ENCODE measurements around the gene RFX1. TPM values are rescaled to one million over a fixed set of nuclear protein-coding genes. Genes with fewer than 3 reads are reported as not detected.
"Not testable (repeated sequence)": the region's sequence is repeated elsewhere in the genome, so short reads cannot be mapped to it uniquely, and the experiment has no call there.

Gene RFX1
- total RNA-seq, 1 donor from 2014 or later, result 4.2 TPM

GRCh38 chr19:13923194-13923987 lies 82.7 kb downstream of the RFX1 start:
- H3K4me3 ChIP-seq (ENCODE audit: low read depth, low read length), result no peak overlapping the region
- no peak for TF ChIP-seq CTCF (conservative IDR thresholded peaks at IDR 0.05; ENCODE audit: low read depth, low read length)
- DNase-seq (ENCODE audit: low read depth), result no peak

GRCh38 chr19:13922118-13922517 lies 84.0 kb downstream of the RFX1 start:
- DNase-seq (ENCODE audit: low read depth); H3K4me3 ChIP-seq (ENCODE audit: low read depth, low read length): not testable (repeated sequence)

GRCh38 chr19:13920940-13921747 lies 85.0 kb downstream of the RFX1 start:
- TF ChIP-seq CTCF (conservative IDR thresholded peaks at IDR 0.05; ENCODE audit: low read depth, low read length), result no peak
- no peak for DNase-seq (ENCODE audit: low read depth)
- H3K4me3 ChIP-seq (ENCODE audit: low read depth, low read length), result no peak overlapping the region

DNA sequence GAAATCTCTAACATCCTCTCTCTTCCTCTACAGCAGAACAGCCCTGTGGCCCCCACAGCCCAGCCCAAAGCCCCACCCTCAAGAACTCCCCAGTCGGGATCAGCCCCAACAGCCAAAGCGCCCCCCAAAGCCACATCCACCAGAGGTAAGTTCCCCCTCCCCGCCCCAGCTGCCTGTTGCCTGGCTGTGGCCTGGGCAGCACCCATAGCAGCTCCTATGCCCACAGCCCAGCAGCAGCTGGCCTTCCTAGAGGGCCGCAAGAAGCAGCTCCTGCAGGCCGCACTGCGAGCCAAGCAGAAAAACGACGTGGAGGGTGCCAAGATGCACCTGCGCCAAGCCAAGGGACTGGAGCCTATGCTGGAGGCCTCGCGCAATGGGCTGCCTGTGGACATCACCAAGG lies 85.6 kb downstream of the RFX1 start:
- no peak for DNase-seq (ENCODE audit: low read depth)
- no peak for TF ChIP-seq CTCF (conservative IDR thresholded peaks at IDR 0.05; ENCODE audit: low read depth, low read length)
- no peak overlapping the region for H3K4me3 ChIP-seq (ENCODE audit: low read depth, low read length)

DNA sequence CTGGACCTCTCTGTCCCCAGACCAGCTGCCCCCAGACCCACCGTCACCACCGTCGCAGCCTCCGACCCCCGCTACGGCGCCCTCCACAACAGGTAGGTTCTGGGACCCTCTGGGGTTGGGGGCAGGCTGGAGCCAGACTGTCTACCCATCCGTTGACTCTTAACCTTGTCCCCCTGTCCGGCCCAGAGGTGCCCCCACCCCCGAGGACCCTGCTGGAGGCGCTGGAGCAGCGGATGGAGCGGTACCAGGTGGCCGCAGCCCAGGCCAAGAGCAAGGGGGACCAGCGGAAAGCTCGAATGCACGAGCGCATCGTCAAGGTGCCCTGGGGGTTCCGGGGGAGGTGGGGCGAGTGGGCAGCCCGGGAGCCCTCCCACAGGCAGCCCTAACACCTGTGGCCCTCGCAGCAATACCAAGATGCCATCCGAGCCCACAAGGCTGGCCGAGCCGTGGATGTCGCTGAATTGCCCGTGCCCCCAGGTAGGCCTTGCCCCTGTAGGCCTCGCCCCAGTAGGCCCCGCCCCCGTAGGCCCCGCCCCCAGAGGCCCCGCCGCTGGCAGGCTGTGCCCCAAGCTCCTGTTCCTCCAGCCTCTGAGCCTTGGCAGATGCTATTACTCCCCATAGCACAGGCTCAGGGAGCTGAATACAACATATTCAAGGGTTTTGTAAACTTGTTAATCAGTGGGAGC lies 87.3 kb downstream of the RFX1 start:
- no peak for DNase-seq (ENCODE audit: low read depth)
- no peak overlapping the region for H3K4me3 ChIP-seq (ENCODE audit: low read depth, low read length)
- no peak for TF ChIP-seq CTCF (conservative IDR thresholded peaks at IDR 0.05; ENCODE audit: low read depth, low read length)

DNA sequence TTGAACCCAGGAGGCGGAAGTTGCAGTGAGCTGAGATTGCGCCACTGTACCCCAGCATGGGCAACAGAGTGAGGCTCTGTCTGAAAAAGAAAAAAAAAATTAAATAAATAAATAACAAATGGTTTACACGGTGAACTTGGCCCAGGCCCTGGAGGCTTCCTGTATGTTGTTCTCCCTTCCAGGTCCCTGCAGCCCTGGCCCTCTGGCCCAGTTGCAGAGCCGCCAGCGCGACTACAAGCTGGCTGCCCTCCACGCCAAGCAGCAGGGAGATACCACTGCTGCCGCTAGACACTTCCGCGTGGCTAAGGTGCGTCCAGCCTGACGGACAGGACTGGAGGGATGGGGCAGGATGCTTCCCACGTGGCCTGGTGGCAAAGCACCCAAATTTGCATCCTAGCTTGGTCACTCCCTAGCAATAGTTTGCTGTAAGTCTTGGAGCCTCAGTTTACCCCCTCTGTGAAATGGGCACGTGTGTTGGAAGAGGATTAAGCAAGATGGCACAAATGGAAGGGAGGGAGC lies 88.2 kb downstream of the RFX1 start:
- H3K4me3 ChIP-seq (ENCODE audit: low read depth, low read length), result no peak overlapping the region
- no peak for DNase-seq (ENCODE audit: low read depth)
- TF ChIP-seq CTCF (conservative IDR thresholded peaks at IDR 0.05; ENCODE audit: low read depth, low read length), result no peak

GRCh38 chr19:13914777-13915176 lies 91.3 kb downstream of the RFX1 start:
- TF ChIP-seq CTCF (conservative IDR thresholded peaks at IDR 0.05; ENCODE audit: low read depth, low read length), result no peak
- no peak for DNase-seq (ENCODE audit: low read depth)
- no peak overlapping the region for H3K4me3 ChIP-seq (ENCODE audit: low read depth, low read length)

Data from epithelial cell of proximal tubule (primary cell).